CD14-positive monocyte (primary cell): ENCODE results near the gene BRD3OS. TPM values are rescaled to one million over a fixed set of nuclear protein-coding genes. Genes with fewer than 3 reads are reported as not detected.

Experiments
- DNase-seq, 3 donors: peaks; one replicate each; pipeline ENCODE4 v3.0.0-alpha.2; 2011 to 2022
- H2AFZ ChIP-seq: 2 replicates; pipeline ENCODE4 v1.6.0; 2012; ENCODE audit warnings: mild to moderate bottlenecking, low read depth, low read length, inconsistent platforms; ENCODE audit not compliant: insufficient read depth, poor library complexity, severe bottlenecking
- H3K27ac ChIP-seq, 2 donors: 1 replicate in 1 of 2; 2 replicates in 1 of 2; pipeline ENCODE4 v1.5.1; 2012 to 2013; ENCODE audit warnings: low read length in 2 of 2, control low read depth in 1 of 2, inconsistent platforms in 1 of 2, low read depth in 1 of 2, mild to moderate bottlenecking in 1 of 2
- H3K27me3 ChIP-seq, 2 donors: one replicate each; pipeline versions ENCODE4 v1.6.0 to v1.6.1; 2011 to 2013; ENCODE audit warnings: low read length in 2 of 2; ENCODE audit not compliant: control insufficient read depth in 2 of 2, insufficient read depth in 2 of 2
- H3K36me3 ChIP-seq, 2 donors: replicated peaks in 1 of 2; 1 replicate in 1 of 2; 2 replicates in 1 of 2; pipeline versions ENCODE4 v1.5.1 to v1.6.1; 2012 to 2013; ENCODE audit warnings: low read length in 2 of 2, control low read depth in 1 of 2, inconsistent platforms in 1 of 2, mild to moderate bottlenecking in 1 of 2; ENCODE audit not compliant: insufficient read depth in 2 of 2, control insufficient read depth in 1 of 2
- H3K4me1 ChIP-seq, 2 donors: 1 replicate in 1 of 2; 2 replicates in 1 of 2; pipeline versions ENCODE4 v1.5.1 to v1.6.1; 2012 to 2013; ENCODE audit warnings: low read length in 2 of 2, control low read depth in 1 of 2, inconsistent platforms in 1 of 2, mild to moderate bottlenecking in 1 of 2, moderate library complexity in 1 of 2; ENCODE audit not compliant: insufficient read depth in 2 of 2, control insufficient read depth in 1 of 2
- H3K4me2 ChIP-seq: replicated peaks from 2 replicates; pipeline ENCODE3; 2012; ENCODE audit warnings: low read length, moderate library complexity, mild to moderate bottlenecking; ENCODE audit not compliant: poor library complexity, severe bottlenecking; ENCODE audit errors: extremely low read depth
- H3K4me3 ChIP-seq, 3 experiments: fragments of 200-600 bp in 1 of 3; sonication (generic) in 1 of 3; replicated peaks in 1 of 3; 1 replicate in 2 of 3; 2 replicates in 1 of 3; pipeline ENCODE4 v1.5.1; 2011 to 2013; ENCODE audit warnings: low read length in 3 of 3, mild to moderate bottlenecking in 3 of 3, control low read depth in 2 of 3, low read depth in 2 of 3, inconsistent platforms in 1 of 3, moderate library complexity in 1 of 3
- H3K79me2 ChIP-seq: 2 replicates; pipeline ENCODE4 v1.6.0; 2012; ENCODE audit warnings: mild to moderate bottlenecking, control low read depth, inconsistent platforms, low read length, moderate library complexity; ENCODE audit not compliant: insufficient read depth
- H3K9ac ChIP-seq: 2 replicates; pipeline ENCODE4 v1.6.0; 2017; ENCODE audit warnings: low read length, mild to moderate bottlenecking; ENCODE audit not compliant: insufficient read depth, poor library complexity, severe bottlenecking
- H3K9me3 ChIP-seq, 2 donors: replicated peaks in 1 of 2; 1 replicate in 1 of 2; 2 replicates in 1 of 2; pipeline versions ENCODE4 v1.5.1 to v1.6.1; 2012 to 2013; ENCODE audit warnings: low read length in 2 of 2, control low read depth in 1 of 2; ENCODE audit not compliant: control insufficient read depth in 1 of 2, insufficient read depth in 1 of 2
- H4K20me1 ChIP-seq: 2 replicates; pipeline ENCODE4 v1.6.0; 2012; ENCODE audit warnings: mild to moderate bottlenecking, low read length, control low read depth, moderate library complexity; ENCODE audit not compliant: insufficient read depth
- H3K27ac Mint-ChIP-seq, 7 donors: one replicate each; pipeline ENCODE4 v1.8.0; 2020; ENCODE audit warnings: mild to moderate bottlenecking in 7 of 7, mixed read lengths in 7 of 7, moderate library complexity in 6 of 7, inconsistent platforms in 2 of 7
- H3K27me3 Mint-ChIP-seq, 3 donors: one replicate each; pipeline ENCODE4 v1.8.0; 2021 to 2022; ENCODE audit warnings: low read depth in 3 of 3, mild to moderate bottlenecking in 3 of 3, mixed read lengths in 3 of 3, moderate library complexity in 3 of 3, inconsistent platforms in 1 of 3
- H3K36me3 Mint-ChIP-seq, 2 donors: one replicate each; pipeline ENCODE4 v1.8.0; 2020; ENCODE audit warnings: mixed read lengths in 2 of 2, inconsistent platforms in 1 of 2, mild to moderate bottlenecking in 1 of 2
- H3K4me1 Mint-ChIP-seq: one replicate; pipeline ENCODE4 v1.8.0; 2020; ENCODE audit warnings: mild to moderate bottlenecking, mixed read lengths
- H3K4me3 Mint-ChIP-seq, 2 donors: one replicate each; pipeline ENCODE4 v1.8.0; 2020; ENCODE audit warnings: mild to moderate bottlenecking in 2 of 2, mixed read lengths in 2 of 2, moderate library complexity in 1 of 2
- H3K9me3 Mint-ChIP-seq, 7 donors: one replicate each; pipeline ENCODE4 v1.8.0; 2020 to 2022; ENCODE audit warnings: mixed read lengths in 7 of 7, mild to moderate bottlenecking in 6 of 7, moderate library complexity in 6 of 7, inconsistent platforms in 2 of 7
- CTCF ChIP-seq: fragments of 200-600 bp; IDR thresholded peaks from one replicate; pipeline ENCODE4 v1.8.0; 2022; ENCODE audit warnings: antibody characterized with exemption, mild to moderate bottlenecking
- WGBS: methylation state at CpG from one replicate; pipeline ENCODE4 v1.1.5; 2013; ENCODE audit warnings: missing lambda C conversion rate; ENCODE audit not compliant: insufficient coverage; 5-methylcytosine and 5-hydroxymethylcytosine counted together
- intact Hi-C, 2 donors: fragments of 100-400 bp; cut with micrococcal nuclease; formaldehyde crosslinking; loops; one replicate each; pipeline versions ENCODE4 v1.15.0 to v1.15.1; 2023
- polyA plus RNA-seq, 3 donors: library from polyadenylated mRNA; depleted of rRNA in 1 of 3; unstranded in 2 of 3; stranded (reverse) in 1 of 3; fragments of 300-500 nt in 2 of 3; fragments of >200 nt in 1 of 3; fragmentation: Illumina TruSeq in 2 of 3; gene quantifications; 1 replicate in 2 of 3; 2 replicates in 1 of 3; pipeline ENCODE4 v1.2.3, GENCODE V29; 2012 to 2021

BRD3OS gene
- polyA plus RNA-seq, 3 donors, result 2.9 to 6.8 (median 6.6) TPM

GRCh38 chr9:134050726-134051125, 25.4 kb downstream of the BRD3OS start:
- H3K27ac ChIP-seq, result no peak overlapping the region
- no peak for TF ChIP-seq CTCF
- peaks cover 5% of the 10 kb centered on the region in 2 donors for H3K4me1 ChIP-seq
- peaks cover 91% of the 10 kb centered on the region for H4K20me1 ChIP-seq
- WGBS, result 88% methylated on average over 12 of the region's 14 CpGs
- DNase-seq, result no peak
- no peaks in the 10 kb centered on the region for H3K9me3 Mint-ChIP-seq
- intact Hi-C loops, result loop anchor here in 1 of 2 donors (10.0 kb wide), 1 partner anchor 884 kb away; no protein-coding TSS in a partner anchor
- peaks cover 0 to 3% (median 0%) of the 10 kb centered on the region in 3 donors for H3K27me3 Mint-ChIP-seq
- H3K9ac ChIP-seq, result no peak overlapping the region
- H3K4me3 ChIP-seq, result no peak overlapping the region
- no peaks in the 10 kb centered on the region for H3K27me3 ChIP-seq
- H3K4me1 Mint-ChIP-seq, result peaks cover 7% of the 10 kb centered on the region
- H3K36me3 ChIP-seq, result peaks cover 79 to 93% of the 10 kb centered on the region in 2 donors
- H3K79me2 ChIP-seq, result peaks cover 34% of the 10 kb centered on the region
- H3K27ac Mint-ChIP-seq, result peak overlapping the region in 1 of 7 donors; percentile 50
- no peak overlapping the region for H3K4me3 Mint-ChIP-seq
- H3K4me2 ChIP-seq, result no peak overlapping the region
- no peak overlapping the region for H2AFZ ChIP-seq
- H3K36me3 Mint-ChIP-seq, result peaks cover 67 to 86% of the 10 kb centered on the region in 2 donors
- H3K9me3 ChIP-seq, result no peaks in the 10 kb centered on the region

GRCh38 chr9:134051319-134051718, 26.0 kb downstream of the BRD3OS start:
- peaks cover 91% of the 10 kb centered on the region for H4K20me1 ChIP-seq
- Mint-ChIP-seq H3K36me3 (peaks cover 63 to 81% of the 10 kb centered on the region in 2 donors), H3K27ac (peak overlapping the region in 1 of 7 donors; percentile 32), H3K4me1 (peaks cover 13% of the 10 kb centered on the region), H3K4me3 (no peak overlapping the region), H3K9me3 (no peaks in the 10 kb centered on the region), H3K27me3 (peaks cover 0 to 3% (median 0%) of the 10 kb centered on the region in 3 donors)
- no peak overlapping the region for H2AFZ ChIP-seq
- peaks cover 36% of the 10 kb centered on the region for H3K79me2 ChIP-seq
- no peak overlapping the region for H3K4me3 ChIP-seq
- H3K27me3 ChIP-seq, result no peaks in the 10 kb centered on the region
- H3K9ac ChIP-seq, result no peak overlapping the region
- 100% methylated on average over 12 of the region's 16 CpGs for WGBS
- H3K27ac ChIP-seq, result no peak overlapping the region
- peaks cover 11% of the 10 kb centered on the region in 2 donors for H3K4me1 ChIP-seq
- DNase-seq, result no peak
- H3K9me3 ChIP-seq, result no peaks in the 10 kb centered on the region
- no peak for TF ChIP-seq CTCF
- intact Hi-C loops, result loop anchor here in 1 of 2 donors (10.0 kb wide), 1 partner anchor 883 kb away; no protein-coding TSS in a partner anchor
- no peak overlapping the region for H3K4me2 ChIP-seq
- peaks cover 73 to 87% of the 10 kb centered on the region in 2 donors for H3K36me3 ChIP-seq
